CD4-positive, alpha-beta T cell (primary cell): ENCODE data around the gene MCC. TPM values are rescaled to one million over a fixed set of nuclear protein-coding genes. Genes with fewer than 3 reads are reported as not detected.

Experiments used
- ATAC-seq: fragments of 200-7000 bp; cut with Tn5 transposase; one replicate; pipeline ENCODE4 v1.10.0; 2022; ENCODE audit warnings: mild to moderate bottlenecking; ENCODE audit not compliant: poor library complexity
- CTCF ChIA-PET: fragments of 350-600 bp; sonication (Branson Sonifier 250); formaldehyde crosslinking; loops from one replicate; lab custom pipeline; 2021; ENCODE audit warnings: antibody characterized with exemption, inconsistent platforms; lab: Charles Lee
- POLR2A ChIA-PET: fragments of 350-600 bp; sonication (Branson Sonifier 250); formaldehyde crosslinking; loops from one replicate; lab custom pipeline; 2021; ENCODE audit warnings: antibody characterized with exemption, inconsistent platforms; lab: Charles Lee
- DNase-seq, 14 experiments: peaks; one replicate each; pipeline ENCODE4 v3.0.0-alpha.2; 2013 to 2020; ENCODE audit warnings: mixed read lengths in 2 of 14
- H3K27ac ChIP-seq, 2 donors: one replicate each; pipeline versions ENCODE4 v1.5.1 to v1.7.0; 2013; ENCODE audit warnings: low read length in 2 of 2, low read depth in 1 of 2, mild to moderate bottlenecking in 1 of 2
- H3K27me3 ChIP-seq, 2 experiments: 1 replicate in 1 of 2; 2 replicates in 1 of 2; pipeline versions ENCODE4 v1.6.1 to v1.7.0; 2013; ENCODE audit warnings: low read length in 2 of 2, control low read depth in 1 of 2, mild to moderate bottlenecking in 1 of 2, moderate library complexity in 1 of 2; ENCODE audit not compliant: insufficient read depth in 2 of 2, control insufficient read depth in 1 of 2
- H3K36me3 ChIP-seq: one replicate; pipeline ENCODE4 v1.6.1; 2013; ENCODE audit warnings: low read length, control low read depth; ENCODE audit not compliant: insufficient read depth
- H3K4me1 ChIP-seq: one replicate; pipeline ENCODE4 v1.6.1; 2013; ENCODE audit warnings: low read length, control low read depth; ENCODE audit not compliant: insufficient read depth
- H3K4me3 ChIP-seq: one replicate; pipeline ENCODE4 v1.5.1; 2013; ENCODE audit warnings: mild to moderate bottlenecking, low read length, moderate library complexity
- H3K9me3 ChIP-seq, 2 experiments: 1 replicate in 1 of 2; 2 replicates in 1 of 2; pipeline versions ENCODE4 v1.6.1 to v1.7.0; 2013; ENCODE audit warnings: low read length in 2 of 2, mild to moderate bottlenecking in 2 of 2, control low read depth in 1 of 2, moderate library complexity in 1 of 2; ENCODE audit not compliant: control insufficient read depth in 1 of 2, insufficient read depth in 1 of 2
- H3K27ac Mint-ChIP-seq: one replicate; pipeline ENCODE4 v1.8.0; 2020; ENCODE audit warnings: mixed read lengths
- H3K27me3 Mint-ChIP-seq: one replicate; pipeline ENCODE4 v1.8.0; 2021; ENCODE audit warnings: mixed read lengths
- H3K36me3 Mint-ChIP-seq: one replicate; pipeline ENCODE4 v1.8.0; 2021; ENCODE audit warnings: low read depth, mixed read lengths
- H3K4me1 Mint-ChIP-seq: one replicate; pipeline ENCODE4 v1.8.0; 2021; ENCODE audit warnings: low read depth, mixed read lengths
- H3K4me3 Mint-ChIP-seq: one replicate; pipeline ENCODE4 v1.8.0; 2020; ENCODE audit warnings: mild to moderate bottlenecking, mixed read lengths
- H3K9me3 Mint-ChIP-seq: one replicate; pipeline ENCODE4 v1.8.0; 2020; ENCODE audit warnings: mixed read lengths
- CTCF ChIP-seq: fragments of 200-600 bp; IDR thresholded peaks from one replicate; pipeline ENCODE4 v1.8.0; 2022; ENCODE audit warnings: antibody characterized with exemption, mild to moderate bottlenecking
- intact Hi-C, 2 experiments: fragments of 100-400 bp; cut with DNase I in 1 of 2; cut with micrococcal nuclease in 1 of 2; formaldehyde crosslinking; loops; one replicate each; pipeline versions ENCODE4 v1.15.1 to v1.9.0; 2023 to 2025; cut with DNase I, micrococcal nuclease
- total RNA-seq, 174 experiments: library from RNA in 2 of 174; stranded (reverse) in 2 of 174; gene quantifications; one replicate each; pipeline ENCODE4 v1.2.3 and lab custom pipeline; 2021 to 2026

Gene MCC
- total RNA-seq, 2 experiments from 2014 or later, result 3.2 to 3.3 TPM

- Mint-ChIP-seq H3K27me3 (peaks cover 32% of the 10 kb centered on the region), H3K4me3 (peak overlapping the region; percentile 7), H3K36me3 (no peaks in the 10 kb centered on the region), H3K9me3 (no peaks in the 10 kb centered on the region), H3K27ac (no peak overlapping the region), H3K4me1 (peaks cover 58% of the 10 kb centered on the region)
- ATAC-seq, result peak; percentile 68
- ChIA-PET POLR2A (interaction anchor here (0.6 kb wide), 1 partner anchor 21 kb away, joined by 3 read pairs; no protein-coding TSS in a partner anchor), CTCF (interaction anchor here (0.9 to 1.8 kb wide), 3 partner anchors 20 to 135 kb away, joined by 3 to 8 read pairs (median 4); partner anchors contain the start of gene YTHDC2)
- Histone ChIP-seq H3K4me1 (peaks cover 11% of the 10 kb centered on the region), H3K36me3 (no peaks in the 10 kb centered on the region), H3K9me3 (no peaks in the 10 kb centered on the region), H3K27ac (no peak overlapping the region), H3K4me3 (no peak overlapping the region), H3K27me3 (peaks cover 0 to 4% of the 10 kb centered on the region in 2 experiments)
- intact Hi-C loops, result loop anchor here (1.0 to 5.0 kb wide), 5 partner anchors 133 to 382 kb away; partner anchors contain the start of gene YTHDC2 (in 1 of the 2)
- peak; percentile 82 for TF ChIP-seq CTCF
- DNase-seq, result peak; percentile 19 to 74 (median 41)
Observed at GRCh38 chr5:113378959-113379541, 109.2 kb downstream of the MCC start.

GRCh38 chr5:113378514-113378913 is 109.7 kb downstream of the MCC start:
- H3K4me1 Mint-ChIP-seq, result peaks cover 58% of the 10 kb centered on the region
- H3K9me3 ChIP-seq, result no peaks in the 10 kb centered on the region

GRCh38 chr5:113378081-113378480 is 110.2 kb downstream of the MCC start:
- no peak overlapping the region for H3K4me3 ChIP-seq
- Mint-ChIP-seq H3K36me3 (no peaks in the 10 kb centered on the region), H3K27ac (no peak overlapping the region), H3K4me1 (peaks cover 58% of the 10 kb centered on the region), H3K9me3 (no peaks in the 10 kb centered on the region), H3K4me3 (peak overlapping the region; percentile 36), H3K27me3 (peaks cover 22% of the 10 kb centered on the region)
- DNase-seq (peak in 3 of 14 experiments; percentile 44 to 78 (median 54)), ATAC-seq (peak; percentile 46)
- no peak for TF ChIP-seq CTCF
- ChIA-PET CTCF (interaction anchor here (0.9 kb wide), 1 partner anchor 135 kb away, joined by 4 read pairs; the partner anchor contains the start of gene YTHDC2), POLR2A (no interaction called here)
- H3K9me3 ChIP-seq, result no peaks in the 10 kb centered on the region
- peaks cover 0 to 4% of the 10 kb centered on the region in 2 experiments for H3K27me3 ChIP-seq
- intact Hi-C loops, result loop anchor here (1.0 to 5.0 kb wide), 5 partner anchors 134 to 381 kb away; partner anchors contain the start of gene YTHDC2 (in 1 of the 2)
- no peak overlapping the region for H3K27ac ChIP-seq
- peaks cover 11% of the 10 kb centered on the region for H3K4me1 ChIP-seq
- no peaks in the 10 kb centered on the region for H3K36me3 ChIP-seq

More at GRCh38 chr5:113378514-113378913, 109.7 kb downstream of the MCC start:
- H3K27me3 ChIP-seq, result peaks cover 0 to 4% of the 10 kb centered on the region in 2 experiments
- Mint-ChIP-seq H3K9me3 (no peaks in the 10 kb centered on the region), H3K4me3 (peak overlapping the region; percentile 36), H3K27ac (no peak overlapping the region), H3K36me3 (no peaks in the 10 kb centered on the region), H3K27me3 (peaks cover 26% of the 10 kb centered on the region)
- peak in 1 of 14 experiments; percentile 9 for DNase-seq
- no peak for TF ChIP-seq CTCF
- no peak overlapping the region for H3K4me3 ChIP-seq
- H3K4me1 ChIP-seq, result peaks cover 11% of the 10 kb centered on the region
- ChIA-PET POLR2A (interaction anchor here (0.6 kb wide), 1 partner anchor 22 kb away, joined by 3 read pairs; no protein-coding TSS in a partner anchor), CTCF (interaction anchor here (0.9 to 1.8 kb wide), 2 partner anchors 43 to 135 kb away, joined by 4 to 8 read pairs; partner anchors contain the start of gene YTHDC2)
- no peak for ATAC-seq
- H3K27ac ChIP-seq, result no peak overlapping the region
- H3K36me3 ChIP-seq, result no peaks in the 10 kb centered on the region
- intact Hi-C loops, result loop anchor here (1.0 to 5.0 kb wide), 5 partner anchors 134 to 381 kb away; partner anchors contain the start of gene YTHDC2 (in 1 of the 2)
